Skeletal muscle tissue (tissue), 4 donors: ENCODE results near the gene UXS1. TPM values are rescaled to one million over a fixed set of nuclear protein-coding genes. Genes with fewer than 3 reads are reported as not detected.

Experiments used
- H3K27ac ChIP-seq: one replicate; pipeline ENCODE4 v1.7.0; 2013; ENCODE audit warnings: mild to moderate bottlenecking, low read depth, low read length, inconsistent platforms
- H3K27me3 ChIP-seq, 3 donors: one replicate each; pipeline ENCODE4 v1.7.0; 2013; ENCODE audit warnings: low read length in 3 of 3; ENCODE audit not compliant: control insufficient read depth in 3 of 3, insufficient read depth in 3 of 3
- H3K36me3 ChIP-seq, 3 donors: one replicate each; pipeline ENCODE4 v1.7.0; 2013; ENCODE audit warnings: low read length in 3 of 3; ENCODE audit not compliant: control insufficient read depth in 3 of 3, insufficient read depth in 3 of 3
- H3K4me1 ChIP-seq, 3 donors: one replicate each; pipeline ENCODE4 v1.7.0; 2013; ENCODE audit warnings: low read length in 3 of 3, mild to moderate bottlenecking in 3 of 3; ENCODE audit not compliant: control insufficient read depth in 3 of 3, insufficient read depth in 3 of 3
- H3K4me3 ChIP-seq, 3 donors: one replicate each; pipeline ENCODE4 v1.7.0; 2013; ENCODE audit warnings: low read length in 3 of 3
- H3K9ac ChIP-seq, 3 donors: one replicate each; pipeline ENCODE4 v1.7.0; 2013; ENCODE audit warnings: low read length in 3 of 3, mild to moderate bottlenecking in 3 of 3, moderate library complexity in 2 of 3, low read depth in 1 of 3
- H3K9me3 ChIP-seq, 3 donors: one replicate each; pipeline ENCODE4 v1.7.0; 2013; ENCODE audit warnings: low read length in 3 of 3; ENCODE audit not compliant: control insufficient read depth in 3 of 3
- total RNA-seq: library from RNA; depleted of rRNA; stranded (reverse); fragments of >200 nt; gene quantifications from one replicate; pipeline ENCODE4 v1.2.3, GENCODE V29; 2014
- donor health status: Osteomylitis.

The UXS1 gene
- total RNA-seq, 1 donor from 2014 or later = 17.7 TPM

DNA sequence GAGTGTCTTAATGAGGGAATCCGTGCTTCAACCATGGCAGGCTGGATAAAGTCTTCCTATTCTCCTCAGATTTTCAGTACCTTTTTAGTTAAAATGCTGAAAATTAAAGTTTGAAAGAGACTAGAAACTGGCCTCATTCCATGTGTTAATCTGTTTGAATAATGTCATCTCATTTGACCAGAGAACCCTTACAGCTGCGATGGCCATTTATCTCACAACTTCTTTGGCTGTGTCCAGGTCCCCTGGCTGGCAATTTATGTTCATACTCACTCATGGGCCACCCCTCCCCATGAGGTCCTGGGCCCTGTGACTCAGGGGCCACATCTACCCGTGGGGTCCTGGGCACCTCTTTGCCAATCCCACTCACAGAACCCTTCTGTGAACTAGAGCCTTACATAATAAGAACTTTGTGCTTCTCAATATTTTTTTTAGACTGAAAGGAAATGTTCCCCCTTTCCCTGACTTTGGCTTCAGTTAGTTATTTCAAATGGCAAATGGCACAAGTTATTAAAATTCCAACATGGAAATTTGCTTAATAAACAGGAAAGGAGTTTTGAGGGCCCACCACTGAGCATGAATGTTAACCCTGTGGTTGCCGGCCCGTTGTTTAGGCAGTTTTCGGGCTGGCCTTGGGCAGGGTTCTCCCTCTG lies 134.6 kb downstream of the UXS1 start:
- Histone ChIP-seq H3K27me3 (no peaks in the 10 kb centered on the region), H3K36me3 (no peaks in the 10 kb centered on the region), H3K27ac (no peak overlapping the region), H3K4me3 (no peak overlapping the region), H3K9ac (no peak overlapping the region), H3K9me3 (no peaks in the 10 kb centered on the region), H3K4me1 (no peaks in the 10 kb centered on the region)

DNA sequence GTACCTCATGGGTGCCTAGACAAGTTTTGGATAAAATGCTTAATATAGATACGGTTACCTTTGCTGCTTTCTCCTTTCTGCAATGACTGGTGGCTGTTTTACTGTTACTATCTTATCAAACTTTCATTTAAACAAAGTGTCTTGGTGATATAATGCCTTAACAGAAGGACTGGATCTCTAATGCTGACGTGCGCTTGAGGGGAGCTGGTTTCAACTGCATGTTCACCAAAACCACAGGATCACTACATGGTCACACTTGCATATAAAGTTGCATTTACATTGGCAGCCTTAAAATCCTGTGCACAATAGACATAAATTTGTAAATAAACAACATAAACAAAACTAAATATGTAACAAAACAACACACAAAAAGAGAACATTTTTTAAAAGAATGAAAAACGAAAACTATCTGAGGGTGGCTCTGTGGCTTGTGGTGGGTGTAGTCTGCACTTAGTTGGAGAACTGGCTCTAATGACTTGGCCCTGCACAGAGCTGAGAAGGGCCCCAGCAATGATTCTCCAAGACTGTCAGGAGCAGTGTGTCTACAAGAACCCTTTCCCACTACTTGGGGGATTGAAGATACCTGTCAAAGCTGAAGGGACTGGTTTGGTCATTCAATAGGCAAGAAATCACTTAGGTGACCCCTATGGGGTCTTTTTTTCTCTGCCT lies 135.5 kb downstream of the UXS1 start:
- no peak overlapping the region for H3K27ac ChIP-seq
- H3K27me3 ChIP-seq = no peaks in the 10 kb centered on the region
- H3K4me3 ChIP-seq = no peak overlapping the region
- H3K36me3 ChIP-seq = no peaks in the 10 kb centered on the region
- no peak overlapping the region for H3K9ac ChIP-seq
- H3K9me3 ChIP-seq = no peaks in the 10 kb centered on the region
- peaks cover 2 to 4% (median 3%) of the 10 kb centered on the region in 3 donors for H3K4me1 ChIP-seq

DNA sequence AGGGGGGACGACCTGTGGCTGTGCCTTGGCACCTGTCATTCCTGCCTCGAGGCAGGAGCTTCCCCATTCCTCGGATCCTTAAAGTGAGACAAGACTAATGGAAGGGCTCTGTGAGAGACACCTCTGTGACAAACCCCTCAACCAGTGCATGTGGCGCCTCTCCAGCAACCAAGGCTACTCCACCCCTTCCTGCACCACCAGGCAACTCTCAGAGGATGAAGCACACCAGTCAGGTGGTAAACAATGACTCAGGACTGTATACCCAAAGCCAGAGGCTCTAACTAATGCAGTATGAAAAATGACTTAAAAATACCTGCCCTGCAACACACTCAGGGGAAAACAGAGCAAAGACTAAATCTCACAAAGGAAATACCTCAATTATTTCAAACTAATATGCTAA lies 136.9 kb downstream of the UXS1 start:
- no peaks in the 10 kb centered on the region for H3K27me3 ChIP-seq
- peaks cover 5 to 6% (median 6%) of the 10 kb centered on the region in 3 donors for H3K4me1 ChIP-seq
- no peaks in the 10 kb centered on the region for H3K36me3 ChIP-seq
- H3K27ac ChIP-seq = no peak overlapping the region
- H3K9ac ChIP-seq = no peak overlapping the region
- H3K9me3 ChIP-seq = no peaks in the 10 kb centered on the region
- no peak overlapping the region for H3K4me3 ChIP-seq

DNA sequence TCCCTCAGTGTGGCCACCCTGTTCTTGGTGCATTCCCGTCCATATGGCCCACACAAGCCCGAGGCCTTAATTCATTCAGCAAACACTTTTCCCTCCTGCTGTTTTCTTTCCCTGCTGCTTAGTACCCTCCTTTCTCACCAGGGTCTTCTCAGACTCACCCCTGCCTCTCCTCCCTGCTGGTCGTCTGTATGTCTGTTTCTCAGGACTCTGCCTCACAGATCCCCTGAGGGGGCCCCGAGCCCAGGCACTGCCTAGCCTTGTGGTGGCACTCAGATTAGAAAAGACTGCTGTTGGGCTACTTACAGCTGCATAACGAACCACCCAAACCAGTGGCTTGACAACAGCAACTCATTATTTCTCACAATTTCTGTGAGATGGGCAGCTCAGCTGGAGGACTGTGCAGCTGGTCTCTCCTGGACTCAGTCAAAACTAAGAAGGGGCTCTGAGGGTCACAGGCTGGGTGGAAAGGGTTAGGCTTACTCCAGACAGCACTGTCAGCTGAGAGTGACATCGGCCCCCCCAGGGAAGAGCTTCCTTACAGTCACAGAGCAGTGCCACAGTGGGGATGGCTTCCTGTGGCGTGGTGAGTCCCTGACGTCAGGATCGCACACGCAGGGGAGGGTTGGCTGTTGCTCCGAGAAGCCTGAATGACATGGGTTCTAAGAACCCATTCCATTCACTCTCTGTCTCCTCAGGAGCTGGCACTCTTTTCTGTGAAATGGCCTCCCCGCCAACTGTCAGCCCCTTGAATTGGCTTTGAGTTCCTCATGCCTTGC lies 139.0 kb downstream of the UXS1 start:
- H3K9me3 ChIP-seq = no peaks in the 10 kb centered on the region
- H3K9ac ChIP-seq = no peak overlapping the region
- no peak overlapping the region for H3K4me3 ChIP-seq
- no peaks in the 10 kb centered on the region for H3K27me3 ChIP-seq
- H3K36me3 ChIP-seq = no peaks in the 10 kb centered on the region
- H3K4me1 ChIP-seq = peaks cover 5 to 6% (median 6%) of the 10 kb centered on the region in 3 donors
- H3K27ac ChIP-seq = no peak overlapping the region

DNA sequence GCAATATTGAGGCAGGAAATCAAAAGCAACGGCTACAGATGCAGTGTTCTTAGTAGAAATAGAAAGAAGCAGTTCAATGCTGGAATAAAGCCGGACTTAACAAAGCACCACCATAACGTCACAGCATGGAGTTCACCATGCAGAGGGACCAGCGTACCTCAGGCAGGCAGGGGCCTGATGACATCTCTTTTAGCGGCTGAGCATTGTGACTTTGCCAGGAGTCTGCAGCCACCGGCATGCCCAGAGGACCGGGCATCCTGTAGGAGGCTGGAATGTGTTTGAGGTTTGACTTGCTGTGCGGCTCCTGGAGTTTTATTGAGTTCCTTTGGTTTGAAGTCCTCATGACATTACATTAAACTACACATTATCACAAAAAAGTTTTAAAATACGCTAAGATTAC lies 139.8 kb downstream of the UXS1 start:
- Histone ChIP-seq H3K27me3 (no peaks in the 10 kb centered on the region), H3K9me3 (no peaks in the 10 kb centered on the region), H3K36me3 (no peaks in the 10 kb centered on the region), H3K4me3 (no peak overlapping the region), H3K9ac (no peak overlapping the region), H3K4me1 (peaks cover 5 to 6% (median 6%) of the 10 kb centered on the region in 3 donors), H3K27ac (no peak overlapping the region)

DNA sequence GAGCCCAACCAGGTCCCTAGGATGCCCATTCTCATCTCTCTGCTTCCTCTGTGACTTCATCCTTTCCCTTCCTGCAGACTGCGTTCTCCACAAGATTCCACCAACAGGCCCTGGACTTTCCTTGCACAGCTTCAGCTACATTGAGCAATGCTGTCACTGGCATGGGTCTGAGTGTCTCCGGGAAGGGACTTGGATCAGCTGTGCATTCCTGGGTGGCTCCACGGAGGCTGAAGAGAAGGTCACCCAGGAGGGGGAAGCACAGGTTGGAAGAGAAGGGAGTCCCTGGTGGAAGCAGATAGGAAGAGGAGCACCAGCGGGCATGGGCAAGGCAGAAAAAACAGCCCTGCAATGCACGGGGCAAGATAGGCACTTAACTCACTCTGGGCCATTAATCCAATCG lies 140.5 kb downstream of the UXS1 start:
- no peaks in the 10 kb centered on the region for H3K36me3 ChIP-seq
- H3K9ac ChIP-seq = no peak overlapping the region
- H3K4me1 ChIP-seq = peaks cover 5 to 6% (median 6%) of the 10 kb centered on the region in 3 donors
- H3K27ac ChIP-seq = no peak overlapping the region
- H3K4me3 ChIP-seq = no peak overlapping the region
- no peaks in the 10 kb centered on the region for H3K27me3 ChIP-seq
- H3K9me3 ChIP-seq = no peaks in the 10 kb centered on the region

DNA sequence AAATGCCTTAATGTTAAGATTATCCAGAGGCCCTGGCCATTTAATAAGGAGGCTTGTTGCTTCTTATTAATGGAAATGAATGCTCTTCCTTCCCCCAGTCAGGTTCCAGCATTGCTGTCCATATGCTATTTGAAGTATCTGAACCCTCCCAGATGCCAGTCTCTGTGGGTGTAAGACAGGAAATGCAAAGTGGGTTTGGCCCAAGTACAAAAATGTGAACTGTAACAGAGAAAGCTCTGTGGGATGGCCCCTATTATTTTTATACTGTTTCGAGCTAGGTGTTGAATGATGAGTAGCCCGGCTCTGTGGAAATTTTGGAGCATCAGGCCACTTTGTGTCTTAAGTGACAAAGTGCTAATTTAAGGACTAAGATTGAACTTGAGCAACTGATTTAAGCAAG lies 141.0 kb downstream of the UXS1 start:
- Histone ChIP-seq H3K4me1 (peaks cover 5 to 6% (median 6%) of the 10 kb centered on the region in 3 donors), H3K27ac (no peak overlapping the region), H3K9me3 (no peaks in the 10 kb centered on the region), H3K4me3 (no peak overlapping the region), H3K36me3 (no peaks in the 10 kb centered on the region), H3K27me3 (no peaks in the 10 kb centered on the region), H3K9ac (no peak overlapping the region)

DNA sequence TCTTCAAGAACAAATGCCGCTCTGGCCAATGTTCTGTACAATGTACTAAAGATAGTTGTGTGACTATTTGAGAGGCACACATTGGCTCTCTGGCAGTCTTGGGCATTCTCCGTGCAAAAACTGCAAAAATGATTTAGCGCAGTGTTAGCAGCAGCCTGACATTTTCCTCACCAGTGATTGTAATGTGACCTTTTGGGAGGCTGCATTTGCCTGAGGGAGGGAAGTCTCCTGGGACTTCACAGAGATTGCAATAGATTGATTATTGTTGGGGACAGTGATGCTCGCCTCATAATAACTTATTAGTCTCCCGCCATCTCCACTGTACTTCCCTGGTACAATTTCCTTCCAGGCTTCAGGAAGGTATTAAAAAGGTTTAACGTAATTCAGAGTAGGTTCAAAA lies 149.2 kb downstream of the UXS1 start:
- Histone ChIP-seq H3K27ac (no peak overlapping the region), H3K9ac (no peak overlapping the region), H3K36me3 (no peaks in the 10 kb centered on the region), H3K27me3 (no peaks in the 10 kb centered on the region), H3K9me3 (no peaks in the 10 kb centered on the region), H3K4me1 (no peaks in the 10 kb centered on the region), H3K4me3 (no peak overlapping the region)

DNA sequence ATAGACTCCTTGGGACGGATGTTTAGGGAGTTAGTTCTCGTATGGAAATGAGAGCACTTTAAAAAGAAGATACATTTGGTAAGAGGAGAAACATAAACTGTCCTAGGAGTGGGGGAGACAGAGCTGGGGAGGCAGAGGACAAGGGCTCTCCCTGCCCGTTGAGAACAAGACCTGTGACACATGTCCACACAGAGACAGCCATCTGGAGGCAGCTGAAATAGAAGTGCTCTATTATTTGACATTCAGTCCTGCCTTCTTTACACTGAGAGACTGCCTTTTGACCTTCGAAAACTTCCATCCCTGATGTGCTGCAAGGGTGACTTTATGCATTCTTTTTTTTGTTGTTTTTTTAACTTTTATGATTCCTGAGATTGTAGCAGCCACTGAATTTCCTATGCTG lies 150.1 kb downstream of the UXS1 start:
- Histone ChIP-seq H3K9me3 (no peaks in the 10 kb centered on the region), H3K27ac (no peak overlapping the region), H3K36me3 (no peaks in the 10 kb centered on the region), H3K27me3 (no peaks in the 10 kb centered on the region), H3K4me3 (no peak overlapping the region), H3K9ac (no peak overlapping the region), H3K4me1 (peaks cover 0 to 2% (median under 1%) of the 10 kb centered on the region in 3 donors)
